ENCODE results near the gene RASGEF1C.
"Not testable (repeated sequence)": the region's sequence is repeated elsewhere in the genome, so short reads cannot be mapped to it uniquely, and the experiment has no call there.

RASGEF1C gene

GRCh38 chr5:180135967-180136629, 72.9 kb downstream of the RASGEF1C start:
- DNase-seq (ENCODE audit: low read depth in 2 of 2): no peak

- peak in 1 of 2 donors; percentile 7 for DNase-seq (ENCODE audit: low read depth in 2 of 2)
These were observed 73.7 kb downstream of the RASGEF1C start for GRCh38 chr5:180135128-180135955.

GRCh38 chr5:180133971-180134508, 75.0 kb downstream of the RASGEF1C start:
- DNase-seq (ENCODE audit: low read depth in 2 of 2): no peak

- no peak for DNase-seq (ENCODE audit: low read depth in 2 of 2)
These were observed 75.5 kb downstream of the RASGEF1C start for GRCh38 chr5:180133551-180133950.

DNA sequence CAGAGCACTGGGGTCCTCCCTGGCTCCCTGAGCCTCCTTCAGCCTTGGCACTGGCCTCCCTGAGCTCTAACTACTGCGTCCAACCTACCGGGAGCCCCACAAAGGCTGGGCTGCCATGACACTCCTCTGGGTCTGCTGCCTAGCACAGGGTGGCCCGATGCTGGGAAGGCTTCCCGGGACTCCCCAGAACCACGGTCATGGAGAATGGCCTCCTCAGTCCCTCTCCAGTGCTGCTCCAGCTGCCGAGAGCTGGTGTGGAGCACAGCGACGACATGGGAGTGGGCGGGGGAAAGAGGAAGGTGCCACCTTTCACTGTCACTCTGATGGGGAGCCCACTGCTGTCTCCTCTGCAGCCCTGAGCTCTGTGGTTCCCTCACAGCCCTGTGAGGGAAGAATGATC, 76.0 kb downstream of the RASGEF1C start:
- DNase-seq (ENCODE audit: low read depth in 2 of 2): no peak

- DNase-seq (ENCODE audit: low read depth in 2 of 2): no peak
These were observed 77.9 kb downstream of the RASGEF1C start for GRCh38 chr5:180130876-180131740.

DNA sequence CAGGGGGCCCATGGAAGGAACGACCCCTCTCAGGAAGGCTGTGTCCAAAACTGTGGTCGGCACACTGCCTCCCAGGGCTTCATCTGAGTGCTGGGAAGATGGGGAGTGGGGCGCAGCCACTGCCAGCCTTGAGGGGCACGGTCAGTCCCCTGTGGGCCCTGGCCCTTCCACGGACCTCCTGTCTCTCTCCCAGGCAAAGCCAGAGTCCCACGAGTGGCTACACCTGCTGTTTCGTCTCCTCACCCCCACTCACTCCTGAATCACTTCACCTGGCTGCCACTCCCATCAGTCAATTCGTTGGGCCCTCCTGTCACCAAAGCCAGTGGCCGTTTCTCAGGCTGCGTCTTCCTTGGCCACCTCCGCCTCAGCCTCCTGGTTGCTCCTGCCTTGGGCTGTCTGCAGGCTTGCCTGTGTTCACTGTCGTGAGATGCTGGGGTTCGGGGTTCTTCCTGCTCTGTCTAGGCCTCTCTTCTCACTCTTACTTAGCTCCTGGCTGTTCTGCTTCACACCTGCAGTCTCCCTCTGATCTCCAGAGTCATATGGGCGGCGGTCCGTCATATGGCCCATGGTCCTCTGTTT, 78.6 kb downstream of the RASGEF1C start:
- no peak for DNase-seq (ENCODE audit: low read depth in 2 of 2)

DNA sequence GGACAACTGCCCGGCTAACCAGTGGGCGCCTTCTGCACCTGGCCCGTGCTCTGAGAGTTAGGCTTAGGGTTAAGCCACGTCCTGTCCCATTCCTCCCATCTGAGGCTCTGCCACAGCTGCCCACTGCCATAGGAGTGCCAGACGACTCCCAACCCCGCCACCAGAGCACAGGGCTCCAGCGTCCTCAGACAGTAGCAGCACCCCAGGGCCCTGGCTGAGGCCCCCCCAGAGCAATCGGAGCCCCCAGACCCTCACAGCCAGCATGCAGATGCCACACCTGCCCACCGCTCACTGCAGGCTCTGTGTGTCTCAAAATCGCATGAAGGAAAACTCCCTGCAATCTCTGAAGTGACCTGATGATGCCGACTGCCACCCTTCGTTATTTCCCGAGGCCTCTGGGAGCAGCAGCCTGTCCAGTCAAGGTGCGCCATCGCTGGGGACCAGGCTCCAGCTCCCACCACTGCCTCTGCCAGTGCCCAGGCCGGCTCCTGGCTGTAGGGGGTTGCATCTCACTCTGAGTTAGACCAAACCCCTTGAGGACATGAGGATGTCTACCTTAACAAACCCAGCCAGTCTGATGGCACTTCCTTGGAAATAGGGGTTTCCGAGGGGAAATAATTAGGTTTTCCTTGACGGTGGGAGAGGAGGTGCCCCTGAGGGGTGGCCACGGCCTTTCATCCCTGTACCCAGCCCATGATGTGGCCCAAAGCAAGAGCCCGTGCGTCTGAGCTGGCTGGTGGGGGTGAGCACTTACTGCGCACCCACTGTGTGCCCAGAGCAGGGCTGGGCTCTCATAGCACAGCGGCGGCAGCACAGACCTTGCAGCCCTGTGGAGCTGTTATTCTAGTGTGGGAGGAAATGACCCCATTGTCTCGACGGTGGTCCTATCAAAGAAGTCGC, 79.5 kb downstream of the RASGEF1C start:
- DNase-seq (ENCODE audit: low read depth in 2 of 2): no peak

GRCh38 chr5:180128671-180129261, 80.2 kb downstream of the RASGEF1C start:
- no peak for DNase-seq (ENCODE audit: low read depth in 2 of 2)

DNA sequence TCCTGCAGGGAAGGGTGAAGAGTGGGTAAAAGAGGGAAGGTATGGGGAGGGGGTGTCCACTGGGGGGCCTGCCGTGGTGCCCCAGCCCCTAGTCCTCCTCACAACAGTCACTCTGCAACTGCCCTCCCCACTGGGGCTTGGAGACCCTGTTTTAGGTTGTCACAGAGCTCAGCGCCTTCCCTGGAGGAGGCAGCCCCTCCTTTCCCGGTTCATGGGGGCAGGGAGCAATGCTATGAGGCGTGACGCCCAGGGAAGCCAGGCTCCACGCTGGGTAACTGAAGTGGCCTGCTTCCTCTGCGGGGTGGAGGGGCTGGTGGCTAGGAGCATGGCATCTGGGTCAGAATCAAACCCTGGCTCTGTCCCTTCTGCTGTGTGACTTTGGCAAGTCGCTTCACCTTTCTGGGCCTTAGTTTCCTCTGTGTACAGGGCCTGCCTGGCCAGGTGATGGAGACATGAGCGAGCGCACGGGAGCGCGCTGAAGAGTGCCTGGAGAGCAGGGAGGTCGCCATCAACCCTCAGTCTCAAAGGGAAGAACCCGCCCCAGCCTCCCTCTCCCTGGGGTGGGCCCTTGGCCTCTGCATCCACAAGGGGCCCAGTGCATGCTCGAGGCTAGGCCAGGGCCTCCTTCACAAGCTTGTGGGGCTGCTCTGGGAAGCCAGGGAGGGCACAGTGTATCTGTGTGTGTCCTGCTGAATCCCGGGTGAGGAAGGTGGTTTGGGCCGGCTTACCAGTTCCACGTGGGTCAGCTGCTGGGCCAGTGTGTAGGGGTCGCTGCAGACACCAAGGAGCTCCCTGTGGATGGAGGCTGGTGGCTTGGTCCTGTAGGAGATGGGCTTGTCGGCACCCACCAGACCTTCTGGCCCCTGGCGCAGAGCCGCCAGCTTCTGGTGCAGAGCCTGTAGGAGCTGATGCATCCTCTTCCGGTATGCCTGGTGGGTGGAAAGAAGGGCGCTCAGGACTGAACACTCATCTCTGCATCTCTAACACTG, 81.0 kb downstream of the RASGEF1C start:
- DNase-seq (ENCODE audit: low read depth in 2 of 2): no peak

- no peak for DNase-seq (ENCODE audit: low read depth in 2 of 2)
These were observed 82.0 kb downstream of the RASGEF1C start for GRCh38 chr5:180126716-180127681.

DNA sequence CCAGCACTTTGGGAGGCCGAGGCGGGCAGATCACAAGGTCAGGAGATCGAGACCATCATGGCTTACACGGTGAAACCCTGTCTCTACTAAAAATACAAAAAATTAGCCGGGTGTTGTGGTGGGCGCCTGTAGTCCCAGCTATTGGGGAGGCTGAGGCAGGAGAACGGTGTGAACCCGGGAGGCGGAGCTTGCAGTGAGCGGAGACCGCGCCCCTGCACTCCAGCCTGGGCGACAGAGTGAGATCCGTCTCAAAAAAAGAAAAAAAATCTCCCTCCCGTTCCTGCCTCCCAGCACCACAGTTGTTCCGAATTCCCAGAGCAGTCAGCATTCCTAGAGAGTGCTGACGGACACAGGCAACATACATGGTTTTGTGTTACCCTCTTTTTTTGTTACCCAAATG, 82.9 kb downstream of the RASGEF1C start:
- not testable (repeated sequence) for DNase-seq (ENCODE audit: low read depth in 2 of 2)

DNA sequence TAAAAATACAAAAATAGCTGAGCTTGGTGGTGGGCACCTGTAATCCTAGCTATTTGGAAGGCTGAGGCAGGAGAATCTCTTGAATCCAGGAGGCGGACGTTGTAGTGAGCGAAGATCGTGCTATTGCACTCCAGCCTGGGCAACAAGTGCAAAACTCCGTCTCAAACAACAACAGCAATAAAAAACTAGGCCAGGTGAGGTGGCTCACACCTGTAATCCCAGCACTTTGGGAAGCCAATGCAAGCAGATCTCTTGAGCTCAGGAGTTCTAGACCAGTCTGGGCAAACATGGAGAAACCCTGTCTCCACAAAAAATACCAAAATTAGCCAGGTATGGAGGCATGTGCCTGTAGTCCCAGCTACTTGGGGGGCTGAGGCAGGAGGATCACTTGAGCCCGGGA, 84.3 kb downstream of the RASGEF1C start:
- not testable (repeated sequence) for DNase-seq (ENCODE audit: low read depth in 2 of 2)

DNA sequence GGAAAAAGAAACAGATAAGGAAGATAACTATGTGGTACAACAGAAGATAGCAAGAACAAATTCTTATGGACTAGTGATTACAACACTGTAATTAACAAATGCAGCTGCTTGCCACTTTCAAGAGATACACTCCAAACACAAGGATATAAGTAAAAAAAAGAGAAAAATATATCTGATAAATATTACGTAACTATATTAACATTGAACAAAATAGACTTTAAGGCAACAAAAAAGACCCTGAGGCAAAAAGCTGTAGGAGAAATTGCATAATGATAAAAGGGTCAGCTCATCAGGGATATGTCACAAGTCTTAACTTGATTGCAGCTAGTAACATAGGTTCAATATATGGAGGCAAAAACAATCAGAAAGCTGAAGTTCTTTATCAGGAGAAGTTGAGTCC, 86.1 kb downstream of the RASGEF1C start:
- no peak for DNase-seq (ENCODE audit: low read depth in 2 of 2)

GRCh38 chr5:180121826-180122413, 87.1 kb downstream of the RASGEF1C start:
- no peak for DNase-seq (ENCODE audit: low read depth in 2 of 2)

GRCh38 chr5:180120237-180121101, 88.5 kb downstream of the RASGEF1C start:
- no peak for DNase-seq (ENCODE audit: low read depth in 2 of 2)

GRCh38 chr5:180119903-180120236, 89.1 kb downstream of the RASGEF1C start:
- no peak for DNase-seq (ENCODE audit: low read depth in 2 of 2)
